GM19099 (cell line): ENCODE measurements around the gene RYR2.

Experiments
- POLR2A ChIP-seq: IDR thresholded peaks from 3 replicates; pipeline ENCODE4 v1.6.1; 2011; ENCODE audit warnings: low read depth; ENCODE audit not compliant: insufficient read length; ENCODE audit errors: extremely low read depth

RYR2 gene

DNA sequence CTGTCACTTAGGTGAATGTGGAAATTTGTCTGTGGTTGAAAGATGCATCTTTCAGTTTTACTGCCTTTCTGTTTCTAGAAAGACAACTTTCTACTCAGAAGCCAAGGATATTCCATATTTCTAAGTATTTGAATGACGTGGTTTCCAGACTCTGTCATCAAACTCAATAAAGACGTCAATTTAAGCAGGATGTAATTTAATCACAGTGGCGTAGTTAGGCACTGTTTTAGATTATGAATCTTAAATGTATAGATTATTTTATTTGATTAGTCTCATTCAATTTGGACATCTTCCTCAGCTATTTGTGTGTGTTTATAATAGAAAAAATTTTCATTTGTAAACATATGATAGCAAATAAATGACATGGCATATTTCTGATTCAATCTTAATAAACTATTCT is 298.9 kb downstream of the RYR2 start:
- TF ChIP-seq POLR2A = no peak

DNA sequence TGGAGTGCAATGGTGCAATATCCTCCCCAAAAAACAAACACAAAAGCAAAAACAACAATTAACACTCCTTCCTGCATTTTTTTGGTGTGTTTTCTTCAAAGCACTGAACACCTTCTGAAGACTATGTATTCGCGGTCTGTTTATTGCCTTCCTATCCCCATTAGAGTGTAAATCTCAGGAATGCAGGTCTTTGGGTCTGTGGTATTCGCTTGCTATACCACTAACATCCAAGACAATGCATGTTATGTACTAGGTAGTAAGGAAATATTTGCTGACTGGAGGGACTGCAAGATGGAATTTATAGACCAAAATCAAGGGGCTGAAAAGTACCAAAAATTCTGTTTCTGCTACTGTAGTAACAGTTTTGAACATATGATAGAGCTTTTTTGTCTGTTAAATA is 299.4 kb downstream of the RYR2 start:
- TF ChIP-seq POLR2A = no peak

DNA sequence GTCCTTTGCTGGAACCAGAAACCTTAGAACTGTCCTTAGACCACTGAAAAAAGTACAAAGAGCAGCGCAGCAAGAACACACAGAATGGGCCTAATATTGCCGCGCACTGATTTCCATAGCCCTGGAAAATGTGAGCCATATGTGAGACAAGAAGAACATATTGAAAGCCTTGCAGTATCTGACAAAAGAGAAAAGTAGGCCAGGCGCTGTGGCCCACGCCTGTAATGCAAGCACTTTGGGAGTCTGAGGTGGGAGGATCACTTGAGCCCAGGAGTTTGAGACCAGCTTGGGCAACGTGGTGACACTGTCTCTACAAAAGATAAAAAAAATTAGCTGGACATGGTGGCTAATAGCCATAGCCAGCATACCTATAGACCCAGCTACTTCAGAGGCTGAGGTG is 300.7 kb downstream of the RYR2 start:
- TF ChIP-seq POLR2A = no peak

DNA sequence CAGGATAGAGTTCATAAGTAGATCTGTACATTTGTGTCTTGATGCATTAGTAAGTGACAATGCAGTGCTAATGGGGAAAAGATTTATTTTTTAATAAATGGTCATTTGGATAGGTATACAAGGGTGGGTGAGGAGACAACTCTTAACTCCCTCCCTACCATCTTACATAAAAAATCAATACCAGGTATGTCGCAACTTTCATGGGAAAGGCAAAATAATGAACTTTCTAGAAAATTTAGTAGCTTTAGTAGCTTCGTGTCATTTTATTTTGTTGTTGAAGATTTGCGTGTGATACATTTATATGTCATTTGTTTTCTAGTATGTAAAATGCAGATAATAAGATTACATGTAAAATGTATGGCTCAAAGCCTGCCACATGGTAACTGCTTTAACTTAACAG is 310.8 kb downstream of the RYR2 start:
- no peak for TF ChIP-seq POLR2A

DNA sequence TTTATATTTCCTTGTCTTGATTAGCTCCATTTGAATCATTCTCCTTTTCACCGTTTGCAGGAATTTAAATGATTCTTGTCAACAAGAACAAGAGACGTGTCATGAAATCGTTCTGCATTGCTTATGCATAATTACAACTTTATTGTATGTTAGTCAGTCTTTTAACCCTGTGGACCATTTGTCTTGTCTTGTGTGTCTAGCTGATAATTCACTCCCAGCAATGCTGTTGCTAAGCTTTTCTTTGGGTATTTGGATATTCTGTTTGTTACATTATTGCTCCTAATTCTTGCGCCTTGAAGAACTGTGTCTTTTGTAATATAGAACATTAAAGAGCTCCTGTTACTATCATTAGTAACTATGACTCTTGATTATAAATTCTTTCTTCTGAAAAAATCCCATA is 311.9 kb downstream of the RYR2 start:
- no peak for TF ChIP-seq POLR2A

DNA sequence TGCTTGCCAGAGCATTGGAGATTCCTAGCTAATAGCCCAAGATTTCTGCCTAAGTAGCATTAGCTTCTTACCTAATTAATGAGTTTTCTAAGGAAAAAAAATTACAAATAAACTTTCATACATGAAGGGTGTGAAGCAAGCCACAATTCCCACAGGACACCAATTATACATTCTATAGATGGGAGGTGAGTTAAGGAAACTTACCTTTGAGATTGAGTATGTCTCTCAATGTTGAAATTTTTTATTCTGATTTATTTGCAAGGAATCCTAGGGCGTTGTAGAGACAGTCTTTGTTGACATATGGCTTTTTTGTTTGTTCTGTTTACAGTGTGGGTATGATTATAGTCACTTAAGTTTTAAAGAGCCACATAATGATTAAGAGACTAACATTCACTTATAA is 313.0 kb downstream of the RYR2 start:
- no peak for TF ChIP-seq POLR2A

DNA sequence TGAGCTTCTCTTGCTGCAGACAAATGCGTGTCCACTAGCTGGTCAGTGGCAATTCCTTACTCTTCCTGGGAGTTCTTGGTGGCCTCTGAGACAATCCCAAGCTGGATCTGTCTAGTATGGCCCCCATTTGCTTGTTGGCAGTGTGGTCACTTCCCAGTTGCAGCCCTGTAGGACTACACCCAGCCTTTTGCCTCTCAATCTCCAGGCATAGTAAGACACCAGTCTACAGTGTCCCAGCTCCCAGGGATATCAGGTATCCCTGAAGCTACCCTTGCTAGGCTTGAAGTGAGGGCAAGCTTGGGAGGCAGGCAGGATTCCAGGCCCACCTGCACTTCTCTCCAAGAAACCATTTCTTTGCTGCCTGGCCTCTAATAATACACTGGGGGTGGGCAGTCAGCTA is 316.6 kb downstream of the RYR2 start:
- no peak for TF ChIP-seq POLR2A

DNA sequence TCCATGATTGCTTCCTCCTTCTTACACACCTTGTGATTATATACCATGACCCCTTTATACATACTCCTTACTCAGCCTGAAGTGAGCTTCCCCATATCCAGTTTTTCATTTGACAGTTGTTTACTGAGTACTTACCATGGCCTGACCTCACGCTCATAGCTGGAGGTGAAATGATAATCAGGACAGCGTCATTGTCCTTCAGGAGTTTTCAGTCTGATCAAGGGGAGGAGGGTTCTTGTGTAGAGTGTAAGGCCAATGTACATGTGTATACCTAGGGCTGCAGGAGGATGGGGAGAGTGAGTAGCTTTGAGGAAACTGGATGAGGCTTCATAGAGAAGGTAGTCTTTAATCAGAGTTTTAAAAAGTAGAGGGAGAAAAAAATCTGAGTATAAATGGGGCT is 325.8 kb downstream of the RYR2 start:
- TF ChIP-seq POLR2A = no peak

DNA sequence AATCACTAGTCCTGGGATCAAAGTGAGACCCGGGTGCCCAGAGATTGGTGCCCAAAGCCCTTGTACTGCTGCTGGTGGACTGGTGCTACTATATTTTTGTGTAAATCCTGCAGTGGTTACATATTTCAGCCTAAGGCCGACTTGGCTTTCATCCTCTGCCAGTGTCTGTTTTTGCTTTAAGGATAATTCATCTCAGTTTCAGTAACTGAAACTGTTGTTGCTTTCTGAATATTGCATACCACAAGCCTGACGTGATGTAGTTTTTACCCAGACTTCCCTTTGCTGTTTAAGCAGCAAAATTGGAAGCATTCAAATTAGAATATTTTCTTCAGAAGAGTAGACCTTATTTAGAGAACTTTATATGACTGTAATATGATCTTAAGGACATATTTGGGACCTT is 341.8 kb downstream of the RYR2 start:
- no peak for TF ChIP-seq POLR2A

DNA sequence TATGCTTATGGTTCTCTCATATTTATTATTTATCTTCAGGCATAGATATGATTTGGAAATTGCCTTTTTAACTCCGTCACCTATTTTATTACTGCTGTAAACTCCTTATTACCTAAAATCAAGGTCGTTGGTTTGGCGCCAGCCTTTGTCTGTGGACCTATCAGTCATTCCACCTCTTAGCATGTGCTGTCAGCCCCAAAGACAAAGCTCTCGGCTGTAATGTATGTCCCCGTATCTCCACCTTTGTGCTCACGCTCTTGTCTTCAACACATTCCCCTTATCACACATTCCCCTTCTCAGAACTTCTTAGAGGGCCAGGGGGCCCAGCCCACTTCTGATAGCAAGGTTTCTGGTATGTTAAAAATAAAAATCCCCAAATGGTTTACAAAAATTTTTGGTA is 342.2 kb downstream of the RYR2 start:
- no peak for TF ChIP-seq POLR2A

DNA sequence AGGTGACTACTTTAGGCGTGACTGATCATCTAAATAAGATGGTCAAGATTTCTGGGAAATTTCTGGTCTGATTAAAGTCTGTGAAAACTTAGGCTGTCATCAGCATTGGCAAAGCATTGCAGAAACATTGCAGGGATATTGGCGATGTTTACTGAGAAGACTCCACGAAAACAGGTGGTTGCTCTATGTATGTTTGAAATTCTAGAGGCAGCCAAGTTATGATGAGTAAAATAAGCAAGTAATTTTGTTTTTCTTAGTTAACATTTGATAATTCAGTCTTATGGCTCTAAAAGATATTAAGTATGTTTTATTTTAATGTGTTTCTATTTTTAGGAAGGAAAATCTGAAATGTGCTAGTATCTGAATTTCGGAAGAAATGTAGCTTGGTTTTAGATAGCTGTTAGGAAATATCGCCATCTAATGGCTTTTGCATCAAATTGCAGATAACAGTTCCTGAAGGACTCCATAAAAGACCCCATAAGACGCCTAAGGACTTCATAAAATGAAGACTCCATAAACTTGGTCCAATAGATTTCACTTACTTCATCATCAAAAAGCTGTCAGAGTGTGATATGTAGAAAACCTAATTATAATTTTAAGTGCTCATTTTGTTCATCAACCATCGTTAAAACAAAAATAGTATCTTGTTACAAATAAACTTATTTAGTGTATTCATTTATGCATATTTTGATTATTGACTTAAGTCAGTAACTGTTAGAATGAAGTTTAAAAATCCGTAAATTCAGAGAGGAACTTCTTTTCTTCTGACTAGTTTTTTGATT is 344.6 kb downstream of the RYR2 start:
- no peak for TF ChIP-seq POLR2A

DNA sequence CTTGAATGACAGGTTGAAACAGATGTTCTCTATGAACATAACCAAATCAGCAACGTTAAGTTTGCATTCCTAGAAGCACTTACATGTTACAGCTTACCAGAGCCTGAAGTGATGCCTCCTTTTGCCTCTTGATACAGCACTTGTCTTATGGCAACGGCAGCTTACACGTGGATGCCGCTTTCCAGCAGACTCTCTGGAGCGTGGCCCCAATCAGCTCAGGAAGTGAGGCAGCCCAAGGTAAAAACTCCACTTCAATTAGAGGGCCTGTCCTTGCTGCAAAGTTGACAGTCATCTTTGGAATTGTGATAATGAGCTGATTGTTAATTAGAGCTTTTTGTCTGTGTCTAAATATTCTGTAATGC is 345.1 kb downstream of the RYR2 start:
- TF ChIP-seq POLR2A = no peak

DNA sequence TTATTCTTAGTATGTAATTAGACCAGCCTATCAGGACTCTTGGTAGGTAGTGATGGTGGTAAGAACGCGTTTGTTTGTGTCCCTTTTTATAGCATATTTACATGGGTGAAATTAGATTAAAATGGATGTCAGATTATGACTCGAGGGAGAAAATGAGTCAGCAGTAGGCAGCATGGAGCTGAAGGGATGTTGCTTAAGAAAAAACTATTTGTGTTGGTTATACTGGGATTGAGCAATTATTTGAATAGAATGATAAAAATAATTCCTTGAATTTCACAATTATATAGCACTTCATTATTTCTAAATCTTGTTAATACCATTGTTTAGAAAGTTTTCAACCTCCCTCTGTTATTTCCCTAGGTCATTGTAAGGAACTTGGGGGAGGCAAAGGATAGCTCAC is 348.8 kb downstream of the RYR2 start:
- no peak for TF ChIP-seq POLR2A

DNA sequence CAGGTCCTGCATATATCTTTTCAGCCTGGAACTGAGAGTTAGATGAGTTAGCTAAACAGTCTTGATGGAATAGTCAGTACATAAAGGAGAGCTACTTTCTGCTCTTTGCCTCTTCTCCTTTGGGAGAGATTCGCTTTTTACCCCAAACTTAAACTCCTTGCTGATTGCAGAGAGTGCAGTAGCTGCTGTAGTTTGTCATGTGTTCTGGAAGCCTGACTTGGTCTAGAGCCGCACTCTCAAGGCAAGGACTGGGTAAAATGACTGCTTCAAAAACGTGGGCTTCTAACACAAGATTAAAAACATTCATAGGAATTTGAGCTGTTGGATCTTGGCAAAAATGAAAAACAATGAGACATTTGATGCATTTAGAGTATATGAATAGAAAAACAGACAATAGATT is 351.6 kb downstream of the RYR2 start:
- TF ChIP-seq POLR2A = no peak

DNA sequence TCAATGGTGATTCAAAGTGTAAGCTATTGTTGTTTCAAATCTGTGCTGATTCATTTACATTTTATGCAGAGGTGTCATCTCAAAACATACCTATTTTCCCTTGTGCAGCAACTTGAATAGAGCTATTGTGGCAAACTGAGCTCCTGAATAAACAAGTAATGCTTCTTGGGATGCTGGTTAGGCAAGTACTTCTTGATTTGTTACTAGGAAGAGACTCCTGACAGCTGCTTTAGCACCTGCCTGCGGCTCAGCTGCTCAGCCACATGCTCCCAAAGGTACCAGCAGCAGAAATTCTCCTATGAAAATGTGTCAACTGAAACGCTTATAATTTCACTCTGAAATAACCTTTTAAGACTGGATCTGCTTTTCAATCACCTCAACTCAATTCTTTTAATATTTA is 352.3 kb downstream of the RYR2 start:
- no peak for TF ChIP-seq POLR2A

DNA sequence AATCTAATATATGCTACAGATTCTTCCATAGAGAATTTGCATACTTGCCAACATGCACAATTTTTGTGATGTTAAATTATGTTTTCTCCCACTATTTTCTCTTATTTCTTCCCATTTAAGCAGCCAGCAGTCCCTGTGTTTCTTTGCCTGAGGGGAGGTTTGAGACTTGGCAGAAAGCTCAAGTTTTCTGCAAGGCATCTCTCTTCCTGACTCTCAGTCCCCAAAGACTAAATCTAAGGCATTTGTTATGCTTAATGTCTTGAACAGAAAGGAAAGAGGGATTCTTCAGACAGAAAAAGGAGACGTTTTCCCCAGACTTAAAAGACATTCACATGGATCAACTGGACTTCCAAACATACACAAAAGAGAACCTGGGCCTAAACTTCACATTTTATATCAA is 354.4 kb downstream of the RYR2 start:
- TF ChIP-seq POLR2A = no peak

DNA sequence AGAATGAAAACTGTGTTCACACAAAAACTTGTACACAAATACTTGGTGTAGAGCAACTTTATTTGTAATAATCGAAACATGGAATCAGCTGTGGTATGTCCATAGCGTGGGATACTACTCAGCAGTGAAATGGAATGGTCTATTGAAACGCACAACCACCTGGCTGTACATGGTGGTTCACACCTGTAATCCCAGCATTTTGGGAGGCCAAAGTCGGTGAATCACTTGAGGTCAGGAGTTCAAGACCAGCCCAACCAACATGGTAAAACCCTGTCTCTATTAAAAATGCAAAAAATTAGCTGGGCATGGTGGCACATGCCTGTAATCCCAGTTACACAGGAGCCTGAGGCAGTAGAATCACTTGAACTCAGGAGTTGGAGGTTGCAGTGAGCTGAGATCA is 356.8 kb downstream of the RYR2 start:
- TF ChIP-seq POLR2A = no peak
